ENCODE data around the gene GATB.

The GATB gene

GRCh38 chr4:151760712-151761661 lies at the start of gene GATB:
Gene GATB (minus strand): TSS chr4:151761007. CDS start chr4:151760982, 25 bp downstream.
- peak; percentile 93 for DNase-seq (ENCODE audit: low read depth)

GRCh38 chr4:151810476-151810875 lies 49.7 kb upstream of the GATB start:
- DNase-seq (ENCODE audit: low read depth), result no peak

- no peak for DNase-seq (ENCODE audit: low read depth)
These were observed 48.9 kb upstream of the GATB start for GRCh38 chr4:151809716-151810115.

- DNase-seq (ENCODE audit: low read depth), result no peak
These were observed 47.7 kb upstream of the GATB start for GRCh38 chr4:151808542-151808941.

- no peak for DNase-seq (ENCODE audit: low read depth)
These were observed 47.3 kb upstream of the GATB start for GRCh38 chr4:151808120-151808529.

- no peak for DNase-seq (ENCODE audit: low read depth)
These were observed 46.4 kb upstream of the GATB start for GRCh38 chr4:151807220-151807619.

GRCh38 chr4:151806511-151806927 lies 45.7 kb upstream of the GATB start:
- DNase-seq (ENCODE audit: low read depth), result peak; percentile 16

GRCh38 chr4:151804821-151805220 lies 44.0 kb upstream of the GATB start:
- DNase-seq (ENCODE audit: low read depth), result no peak

- no peak for DNase-seq (ENCODE audit: low read depth)
These were observed 43.4 kb upstream of the GATB start for GRCh38 chr4:151804086-151804630.

- DNase-seq (ENCODE audit: low read depth), result no peak
These were observed 42.4 kb upstream of the GATB start for GRCh38 chr4:151803246-151803645.

- DNase-seq (ENCODE audit: low read depth), result peak; percentile 13
These were observed 41.0 kb upstream of the GATB start for GRCh38 chr4:151801547-151802516.

GRCh38 chr4:151799417-151800012 lies 38.7 kb upstream of the GATB start:
- no peak for DNase-seq (ENCODE audit: low read depth)

- DNase-seq (ENCODE audit: low read depth), result no peak
These were observed 38.0 kb upstream of the GATB start for GRCh38 chr4:151798678-151799416.

GRCh38 chr4:151797853-151798252 lies 37.0 kb upstream of the GATB start:
- no peak for DNase-seq (ENCODE audit: low read depth)

GRCh38 chr4:151797131-151797530 lies 36.3 kb upstream of the GATB start:
- peak; percentile 3 for DNase-seq (ENCODE audit: low read depth)

GRCh38 chr4:151796106-151796505 lies 35.3 kb upstream of the GATB start:
- no peak for DNase-seq (ENCODE audit: low read depth)

GRCh38 chr4:151792995-151793394 lies 32.2 kb upstream of the GATB start:
- DNase-seq (ENCODE audit: low read depth), result no peak

GRCh38 chr4:151792530-151792929 lies 31.7 kb upstream of the GATB start:
- no peak for DNase-seq (ENCODE audit: low read depth)

- DNase-seq (ENCODE audit: low read depth), result no peak
These were observed 27.2 kb upstream of the GATB start for GRCh38 chr4:151788021-151788420.

- no peak for DNase-seq (ENCODE audit: low read depth)
These were observed 25.3 kb upstream of the GATB start for GRCh38 chr4:151786158-151786495.

- no peak for DNase-seq (ENCODE audit: low read depth)
These were observed 24.8 kb upstream of the GATB start for GRCh38 chr4:151785484-151786157.
